Cardiac muscle cell (in vitro differentiated cells and primary cell): ENCODE measurements around the gene COG4. TPM values are rescaled to one million over a fixed set of nuclear protein-coding genes. Genes with fewer than 3 reads are reported as not detected.

Experiments
- DNase-seq, 2 donors: peaks; one replicate each; pipeline versions ENCODE4 v3.0.0 to v3.0.0-alpha.2; 2010 to 2017; ENCODE audit warnings: low read depth in 1 of 2, low spot score in 1 of 2
- H3K27ac ChIP-seq: fragments of 200-600 bp; sonication (generic); 2 replicates; pipeline ENCODE4 v1.5.1; 2016
- H3K27me3 ChIP-seq: fragments of 200-600 bp; sonication (generic); 2 replicates; pipeline ENCODE4 v1.6.0; 2016; ENCODE audit warnings: control low read depth
- H3K36me3 ChIP-seq: fragments of 200-600 bp; sonication (generic); 2 replicates; pipeline ENCODE4 v1.5.1; 2016; ENCODE audit warnings: control low read depth
- H3K4me1 ChIP-seq: fragments of 200-600 bp; sonication (generic); 2 replicates; pipeline ENCODE4 v1.8.1; 2017; ENCODE audit warnings: low read depth, mild to moderate bottlenecking, mixed run types
- H3K4me3 ChIP-seq: fragments of 200-600 bp; sonication (generic); 2 replicates; pipeline ENCODE4 v1.5.1; 2016; ENCODE audit warnings: mild to moderate bottlenecking
- H3K9me3 ChIP-seq: fragments of 200-600 bp; sonication (generic); 2 replicates; pipeline ENCODE4 v1.5.1; 2017; ENCODE audit warnings: low read depth, mild to moderate bottlenecking, control low read depth
- CTCF ChIP-seq: IDR thresholded peaks from 2 replicates; pipeline ENCODE4 v1.5.1; 2012; ENCODE audit warnings: low read depth, mild to moderate bottlenecking, low read length
- polyA plus RNA-seq: library from polyadenylated mRNA; unstranded; fragments of >200 nt; fragmentation: Nextera tagmentation; extraction: Ambion mirVana; gene quantifications from 2 replicates; pipeline ENCODE4 v1.2.1, GENCODE V29; 2016
- total RNA-seq: library from RNA; depleted of rRNA; stranded (reverse); fragments of >200 nt; gene quantifications from 2 replicates; pipeline ENCODE4 v1.2.3, GENCODE V29; 2016

Gene COG4
- total and polyA plus RNA-seq, 2 experiments from 2014 or later: 67.6 to 77.3 TPM

- no peaks in the 10 kb centered on the region for H3K9me3 ChIP-seq
- DNase-seq: no peak
- H3K36me3 ChIP-seq: peaks cover 12% of the 10 kb centered on the region
- TF ChIP-seq CTCF: no peak
- no peak overlapping the region for H3K27ac ChIP-seq
- H3K4me1 ChIP-seq: peaks cover 14% of the 10 kb centered on the region
- H3K27me3 ChIP-seq: no peaks in the 10 kb centered on the region
- no peak overlapping the region for H3K4me3 ChIP-seq
Observed at GRCh38 chr16:70495425-70496182, 27.8 kb downstream of the COG4 start.

- H3K27me3 ChIP-seq: no peaks in the 10 kb centered on the region
- DNase-seq: no peak
- H3K9me3 ChIP-seq: no peaks in the 10 kb centered on the region
- peaks cover 14% of the 10 kb centered on the region for H3K4me1 ChIP-seq
- H3K27ac ChIP-seq: peak overlapping the region; percentile 18
- H3K4me3 ChIP-seq: no peak overlapping the region
- TF ChIP-seq CTCF: no peak
- H3K36me3 ChIP-seq: peaks cover 12% of the 10 kb centered on the region
Observed at GRCh38 chr16:70494777-70495176, 28.6 kb downstream of the COG4 start.

GRCh38 chr16:70494202-70494770 lies 29.1 kb downstream of the COG4 start:
- peaks cover 12% of the 10 kb centered on the region for H3K36me3 ChIP-seq
- H3K9me3 ChIP-seq: no peaks in the 10 kb centered on the region
- no peak overlapping the region for H3K4me3 ChIP-seq
- no peaks in the 10 kb centered on the region for H3K27me3 ChIP-seq
- TF ChIP-seq CTCF: no peak
- peaks cover 14% of the 10 kb centered on the region for H3K4me1 ChIP-seq
- peak overlapping the region; percentile 34 for H3K27ac ChIP-seq
- DNase-seq: peak in 1 of 2 donors; percentile 68

GRCh38 chr16:70493802-70494201 lies 29.6 kb downstream of the COG4 start:
- no peak for TF ChIP-seq CTCF
- peaks cover 14% of the 10 kb centered on the region for H3K4me1 ChIP-seq
- H3K27ac ChIP-seq: peak overlapping the region; percentile 34
- peaks cover 9% of the 10 kb centered on the region for H3K36me3 ChIP-seq
- no peaks in the 10 kb centered on the region for H3K9me3 ChIP-seq
- H3K27me3 ChIP-seq: no peaks in the 10 kb centered on the region
- no peak overlapping the region for H3K4me3 ChIP-seq
- DNase-seq: peak in 1 of 2 donors; percentile 52

- TF ChIP-seq CTCF: no peak
- H3K27me3 ChIP-seq: no peaks in the 10 kb centered on the region
- no peaks in the 10 kb centered on the region for H3K36me3 ChIP-seq
- H3K27ac ChIP-seq: no peak overlapping the region
- peaks cover 14% of the 10 kb centered on the region for H3K4me1 ChIP-seq
- no peak overlapping the region for H3K4me3 ChIP-seq
- DNase-seq: no peak
- H3K9me3 ChIP-seq: no peaks in the 10 kb centered on the region
Observed at GRCh38 chr16:70490261-70490660, 33.1 kb downstream of the COG4 start.
